NT2/D1 (cell line): ENCODE results near the gene GDPGP1.

Experiments
- SUZ12 ChIP-seq: IDR thresholded peaks from 2 replicates; pipeline ENCODE4 v1.6.1; 2011; ENCODE audit not compliant: insufficient read length, insufficient read depth; ENCODE audit errors: extremely low read depth
- YY1 ChIP-seq: IDR thresholded peaks from 2 replicates; pipeline ENCODE4 v1.6.1; 2011; ENCODE audit not compliant: insufficient read length, insufficient read depth

- TF ChIP-seq YY1 (no peak), SUZ12 (no peak)
These were observed 42.1 kb upstream of the GDPGP1 start for GRCh38 chr15:90191794-90192509.
